ENCODE measurements around the gene ADAMTS17.

ADAMTS17 gene

DNA sequence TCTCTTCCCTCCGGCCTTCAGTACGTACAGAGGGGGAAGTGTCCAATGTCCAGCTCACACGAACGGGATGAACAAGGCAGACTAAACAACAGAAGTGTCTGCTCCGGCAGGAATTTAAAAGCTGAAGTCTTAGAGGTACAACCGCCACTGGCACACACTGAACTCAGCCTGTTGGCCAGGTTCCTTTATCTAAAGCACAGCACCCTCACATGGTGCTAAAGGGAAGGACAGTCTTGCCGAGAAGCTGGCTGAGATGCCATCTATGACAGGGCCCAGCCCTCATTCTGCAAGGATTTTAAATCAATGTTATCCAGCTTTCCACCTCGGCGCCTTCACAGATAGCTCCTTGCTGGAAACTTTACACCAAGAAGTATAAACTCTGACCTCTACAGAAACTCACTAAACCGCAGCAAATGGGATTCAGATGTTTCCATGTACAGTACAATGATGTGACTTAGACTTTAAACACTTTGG is 2.8 kb downstream of the ADAMTS17 start:
- peak; percentile 47 for DNase-seq (ENCODE audit: low read depth)

DNA sequence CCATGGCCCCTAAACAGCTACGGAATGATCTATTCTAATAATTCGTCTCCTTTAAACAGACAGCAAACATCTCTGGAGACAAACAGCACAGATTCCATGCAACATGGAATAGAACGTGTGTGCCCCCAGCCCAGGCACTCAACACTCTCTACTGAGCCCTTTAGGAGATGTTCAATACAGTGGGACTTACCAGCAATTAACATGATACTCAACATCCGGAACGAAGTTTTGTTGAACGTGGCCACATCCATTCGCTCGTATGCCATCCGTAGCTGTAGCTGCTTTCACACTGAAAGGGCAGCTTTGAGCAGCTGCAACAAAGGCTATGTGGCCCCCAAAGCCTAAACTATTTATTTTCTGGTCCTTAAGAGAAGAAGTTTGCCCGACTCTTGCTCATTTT is 3.5 kb downstream of the ADAMTS17 start:
- DNase-seq (ENCODE audit: low read depth) = no peak

DNA sequence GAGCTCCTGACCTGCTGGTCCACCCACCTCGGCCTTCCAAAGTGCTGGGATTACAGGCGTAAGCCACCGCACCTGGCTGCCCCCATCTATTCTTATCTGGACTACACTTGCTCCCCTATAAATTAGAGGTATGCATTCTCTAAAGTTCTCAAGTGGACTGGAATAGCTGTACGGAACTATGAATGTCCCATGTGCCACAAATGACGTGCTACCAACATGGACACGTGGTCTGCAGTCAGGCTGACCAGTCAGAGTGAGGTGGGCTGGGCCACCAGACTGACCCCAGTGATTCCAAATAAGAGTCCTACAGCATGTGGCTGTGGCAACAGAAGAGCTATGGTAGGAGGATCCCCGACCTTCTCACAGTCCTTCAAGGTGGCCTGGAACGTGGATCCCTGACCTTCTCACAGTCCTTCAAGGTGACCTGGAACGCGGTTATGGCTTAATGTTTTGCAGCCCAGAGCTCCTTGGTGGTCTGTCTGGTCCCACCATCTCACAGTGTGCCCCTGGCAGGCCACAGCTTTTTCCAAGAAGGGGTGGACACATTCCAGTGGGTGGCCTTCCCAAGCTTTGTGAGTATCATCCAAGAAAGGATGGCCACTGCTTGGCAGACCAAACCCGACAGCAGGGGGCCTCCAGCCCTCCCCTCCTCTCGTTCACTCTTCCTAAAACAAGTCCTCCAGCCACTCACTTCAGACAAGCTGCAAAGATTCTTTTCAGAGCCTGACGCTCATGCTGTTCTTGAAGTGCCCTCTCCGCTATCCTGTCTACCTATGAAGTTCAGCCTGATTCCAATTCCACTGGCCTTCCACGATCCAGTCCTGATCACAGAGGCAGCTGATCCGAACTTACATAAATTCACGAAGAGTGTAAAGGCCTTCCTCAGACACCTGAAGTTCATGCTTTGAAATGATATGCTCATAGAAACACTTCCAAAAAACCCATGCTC is 4.4 kb downstream of the ADAMTS17 start:
- DNase-seq (ENCODE audit: low read depth) = no peak

DNA sequence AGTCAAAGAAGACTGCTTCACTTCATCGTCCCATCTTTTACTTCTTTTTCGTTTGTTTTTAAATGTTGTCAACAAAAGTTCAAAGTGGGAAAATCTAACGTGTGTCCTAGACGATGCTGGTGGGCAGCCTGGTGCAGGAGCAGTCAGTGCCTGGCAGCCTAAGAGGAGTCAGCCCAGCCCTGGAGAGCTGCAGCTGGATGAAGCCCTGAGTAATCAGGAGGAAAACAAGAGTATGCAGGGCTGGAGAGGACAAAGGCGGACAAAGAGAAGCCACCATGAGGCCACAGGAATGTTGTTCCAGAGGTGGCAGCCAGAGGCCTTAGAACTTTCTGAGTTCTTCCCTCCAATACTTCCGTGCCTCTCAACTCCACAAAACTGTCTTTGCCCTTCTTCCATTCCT is 5.7 kb downstream of the ADAMTS17 start:
- DNase-seq (ENCODE audit: low read depth) = no peak

DNA sequence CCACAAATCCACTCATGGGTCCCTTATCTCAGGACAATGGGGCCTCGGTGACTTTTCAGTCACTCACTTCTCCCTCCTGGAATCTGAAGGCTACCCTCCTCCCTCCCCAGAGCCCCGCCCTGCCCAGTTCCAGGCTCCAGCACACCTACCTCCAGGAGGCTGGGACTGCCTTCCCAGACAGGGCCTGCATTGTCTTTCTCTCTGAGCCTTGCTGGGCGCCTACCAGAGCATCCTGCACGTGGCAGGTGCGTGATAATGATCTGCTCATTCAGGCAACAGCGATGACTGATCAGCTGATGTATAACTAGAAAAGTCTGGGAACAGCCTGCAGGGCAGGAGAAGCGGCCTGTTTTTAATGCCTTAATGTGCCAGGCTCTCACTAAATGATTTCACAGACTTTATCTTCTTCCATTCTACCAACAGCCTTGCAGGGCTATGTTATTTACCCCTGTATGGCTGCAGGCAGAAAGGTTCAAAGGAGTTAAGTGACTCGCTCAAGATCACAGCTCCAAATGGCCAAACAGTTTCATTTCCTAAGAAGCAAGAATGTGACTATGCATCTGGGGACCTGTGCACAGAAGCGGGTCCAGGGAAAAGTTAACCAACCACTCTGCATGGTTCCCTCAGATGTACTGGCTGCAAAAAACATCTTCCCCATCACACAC is 6.3 kb downstream of the ADAMTS17 start:
- DNase-seq (ENCODE audit: low read depth) = no peak

DNA sequence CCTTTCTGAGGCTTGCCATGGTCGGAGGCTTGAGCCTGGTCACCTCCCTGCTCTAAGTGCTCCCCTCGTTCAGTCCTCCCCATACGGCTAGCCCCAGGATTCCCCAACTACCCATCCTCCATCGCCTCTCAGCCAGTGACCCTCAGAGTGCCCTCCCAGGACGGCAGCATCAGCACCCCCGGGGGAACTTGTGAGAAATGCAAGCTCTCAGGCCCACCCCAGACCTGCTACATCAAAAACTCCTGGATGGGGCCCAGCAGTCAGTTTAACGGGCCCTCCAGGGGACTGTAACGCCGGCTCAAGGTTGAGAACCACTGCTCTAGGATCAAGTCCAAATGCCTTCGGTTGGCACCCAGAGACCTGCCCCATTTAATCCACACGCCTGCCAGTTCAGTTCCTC is 6.9 kb downstream of the ADAMTS17 start:
- no peak for DNase-seq (ENCODE audit: low read depth)

DNA sequence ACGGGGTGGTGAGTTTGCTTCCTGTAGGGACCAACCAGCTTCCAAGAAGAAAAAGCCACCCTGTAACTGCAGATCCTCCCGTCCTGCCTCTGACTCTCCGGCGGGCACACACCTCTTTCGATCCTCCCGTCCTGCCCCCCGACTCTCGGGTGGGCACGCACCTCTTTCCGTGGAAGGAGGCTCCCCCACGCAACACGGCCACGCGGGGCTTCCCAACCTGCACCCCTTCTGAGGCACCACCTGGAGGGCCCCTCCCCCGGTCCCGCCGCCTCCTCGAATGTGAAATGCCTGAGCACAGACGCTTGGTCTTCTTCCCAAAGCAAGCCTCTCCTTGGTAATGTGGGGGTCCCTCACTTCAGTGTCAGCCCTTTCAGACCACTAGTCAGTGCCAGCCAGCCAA is 7.3 kb downstream of the ADAMTS17 start:
- no peak for DNase-seq (ENCODE audit: low read depth)

DNA sequence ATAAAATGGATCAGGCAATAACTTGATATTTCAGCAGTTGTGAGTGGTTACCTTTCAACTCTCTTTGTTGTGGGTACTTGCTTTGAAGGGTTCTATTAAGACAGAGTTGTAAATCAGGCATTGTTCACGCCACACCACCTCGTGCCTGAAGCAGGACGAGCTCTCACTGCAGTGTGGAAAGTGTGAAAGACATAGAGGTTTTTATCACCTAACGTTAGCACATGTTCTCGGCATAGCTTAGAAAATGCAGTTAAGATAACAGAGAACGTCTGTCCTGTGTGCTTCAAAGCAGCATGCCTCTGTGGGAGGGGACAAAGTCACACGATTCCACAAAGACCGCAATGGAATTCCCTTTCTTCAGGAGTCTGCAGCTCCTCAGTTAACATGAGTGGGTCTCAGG is 7.8 kb downstream of the ADAMTS17 start:
- DNase-seq (ENCODE audit: low read depth) = no peak

DNA sequence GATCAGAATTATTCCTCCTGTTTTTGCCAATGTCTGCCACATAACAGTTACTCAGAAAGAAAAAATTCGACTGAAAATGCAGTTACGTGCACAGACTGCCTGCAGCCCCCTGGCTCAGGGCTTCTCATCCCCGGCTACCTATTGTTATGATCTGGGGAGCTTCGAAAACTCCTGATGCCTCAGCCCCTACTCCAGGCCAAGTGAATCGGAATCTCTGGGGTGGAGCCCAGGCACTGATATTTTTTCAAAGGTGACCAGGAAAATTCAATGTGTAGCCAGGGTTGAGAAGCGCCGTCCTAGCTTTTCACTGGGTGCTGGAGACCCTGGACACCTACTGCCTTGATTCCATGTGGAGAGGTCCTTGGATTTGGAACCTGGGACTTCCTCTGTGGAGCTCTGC is 8.5 kb downstream of the ADAMTS17 start:
- DNase-seq (ENCODE audit: low read depth) = no peak

DNA sequence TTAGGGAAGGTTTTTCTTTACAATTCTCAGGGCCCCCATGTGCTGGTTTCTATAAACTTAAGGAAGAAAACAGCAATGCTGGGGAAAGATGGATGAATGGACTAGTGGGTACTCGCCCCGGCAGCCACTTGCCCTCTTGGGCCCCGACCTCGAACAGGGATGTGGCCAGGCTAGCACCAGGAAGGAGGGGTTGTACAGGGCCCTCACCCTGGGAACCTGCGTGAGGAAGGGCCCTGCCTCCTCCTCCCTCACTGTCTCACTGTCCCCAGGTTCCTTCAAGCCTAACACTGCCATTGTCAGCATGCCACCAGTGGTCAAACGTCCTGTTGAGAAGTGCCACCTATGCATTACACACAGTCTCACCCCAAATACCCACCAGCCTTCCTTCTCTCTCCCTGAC is 9.1 kb downstream of the ADAMTS17 start:
- DNase-seq (ENCODE audit: low read depth) = no peak

DNA sequence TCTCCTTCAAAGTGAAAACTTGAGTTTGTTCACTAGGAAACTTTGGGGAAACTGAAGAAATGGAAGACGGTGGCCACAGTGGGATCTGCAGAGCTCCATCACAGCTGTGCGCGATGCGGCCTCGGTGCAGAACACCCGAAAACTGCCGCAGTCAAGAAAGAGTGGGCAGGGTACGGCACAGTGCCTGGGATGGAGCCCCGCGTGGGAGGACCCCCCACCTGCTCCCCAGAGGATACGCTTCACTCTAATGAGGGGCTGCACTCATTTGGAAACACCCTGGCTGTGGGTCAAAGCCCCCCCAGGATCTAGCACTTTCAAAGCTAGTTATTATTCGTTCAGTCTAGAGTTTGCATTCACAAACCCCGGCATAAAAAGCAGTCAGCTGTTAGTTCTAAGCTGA is 9.5 kb downstream of the ADAMTS17 start:
- no peak for DNase-seq (ENCODE audit: low read depth)

DNA sequence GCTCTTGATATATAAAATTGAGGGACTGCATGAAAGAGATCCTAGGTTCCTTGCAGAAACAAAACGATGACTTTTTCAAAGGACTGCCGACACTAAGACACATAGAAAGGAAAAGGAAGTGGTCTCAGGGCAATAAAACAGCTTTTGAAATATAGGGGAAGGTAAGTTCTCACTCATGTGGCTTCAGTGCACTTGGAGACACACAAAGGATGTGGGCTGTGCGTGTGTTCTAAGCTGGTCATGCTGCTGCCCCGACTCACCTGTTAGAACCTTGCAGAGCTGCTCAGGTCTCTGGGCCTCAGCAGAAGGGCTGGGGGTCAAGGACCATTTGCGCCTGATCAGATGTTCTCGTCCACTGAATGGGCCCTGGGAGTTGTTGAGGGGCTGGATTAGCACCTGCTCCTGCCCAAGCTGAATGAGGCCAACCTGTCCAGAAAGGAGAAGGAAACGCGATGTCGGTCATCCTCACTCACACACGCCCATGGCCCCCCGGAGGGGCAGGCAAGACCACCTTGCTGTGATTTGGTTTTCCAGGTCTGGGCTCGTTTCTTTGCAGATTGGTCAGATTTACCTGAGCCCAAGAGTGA is 11.1 kb downstream of the ADAMTS17 start:
- no peak for DNase-seq (ENCODE audit: low read depth)

DNA sequence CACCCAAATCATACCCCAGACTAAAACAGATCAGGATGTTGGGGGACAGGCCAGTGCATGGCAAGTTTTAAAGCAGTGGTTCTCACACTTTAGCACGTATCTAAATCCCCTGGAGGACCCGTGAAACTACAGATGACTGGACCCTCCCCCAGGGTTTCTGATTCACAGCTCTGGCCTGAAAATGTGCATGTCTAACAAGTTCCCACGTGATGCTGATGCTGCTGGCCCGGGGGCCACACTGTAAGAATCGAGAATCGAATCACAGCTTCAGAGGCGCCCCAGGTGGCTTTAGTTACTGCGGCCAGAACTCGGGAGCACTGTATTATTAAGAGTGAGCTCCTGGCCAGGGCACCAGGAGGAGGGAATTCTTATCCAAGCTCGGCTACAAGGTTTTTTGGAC is 11.6 kb downstream of the ADAMTS17 start:
- no peak for DNase-seq (ENCODE audit: low read depth)

DNA sequence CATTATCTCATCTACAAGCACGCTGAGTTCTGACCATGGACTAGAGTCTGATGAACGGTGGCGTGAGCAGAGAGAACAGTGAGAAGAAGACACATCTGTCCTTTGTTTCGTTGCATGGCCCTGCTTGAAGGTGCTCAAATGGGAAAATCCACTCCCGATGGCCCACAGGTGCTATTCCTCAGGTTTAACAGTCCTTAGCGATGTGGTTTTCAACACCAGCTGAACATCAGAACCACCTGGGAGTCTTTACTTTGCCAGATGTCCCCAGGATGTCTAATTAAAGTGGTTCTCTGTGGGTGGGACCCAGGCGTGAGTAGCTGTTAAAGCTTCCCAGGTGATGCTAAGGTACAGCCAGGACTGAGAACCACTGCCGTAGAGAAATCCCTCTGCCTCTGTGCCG is 13.0 kb downstream of the ADAMTS17 start:
- DNase-seq (ENCODE audit: low read depth) = no peak

DNA sequence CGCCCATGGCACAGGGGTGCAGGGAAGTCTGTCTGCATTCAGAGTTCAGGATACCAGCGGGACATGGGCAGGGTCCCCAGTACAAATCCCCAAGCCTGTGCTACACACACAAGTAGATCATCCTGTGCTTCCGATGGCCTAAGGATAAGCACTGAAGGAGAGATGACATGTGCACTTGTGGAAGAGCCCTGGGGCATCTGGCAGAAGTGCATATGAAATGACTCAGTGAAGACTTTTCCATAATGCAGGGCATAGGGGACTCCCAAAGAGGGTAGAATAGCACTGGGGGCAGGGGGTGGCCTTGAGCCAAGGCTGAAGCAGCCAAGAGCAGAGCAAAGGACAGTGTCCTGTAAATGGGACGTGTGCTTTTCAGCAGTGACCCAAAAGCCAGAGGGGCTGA is 22.9 kb downstream of the ADAMTS17 start:
- no peak for DNase-seq (ENCODE audit: low read depth)

DNA sequence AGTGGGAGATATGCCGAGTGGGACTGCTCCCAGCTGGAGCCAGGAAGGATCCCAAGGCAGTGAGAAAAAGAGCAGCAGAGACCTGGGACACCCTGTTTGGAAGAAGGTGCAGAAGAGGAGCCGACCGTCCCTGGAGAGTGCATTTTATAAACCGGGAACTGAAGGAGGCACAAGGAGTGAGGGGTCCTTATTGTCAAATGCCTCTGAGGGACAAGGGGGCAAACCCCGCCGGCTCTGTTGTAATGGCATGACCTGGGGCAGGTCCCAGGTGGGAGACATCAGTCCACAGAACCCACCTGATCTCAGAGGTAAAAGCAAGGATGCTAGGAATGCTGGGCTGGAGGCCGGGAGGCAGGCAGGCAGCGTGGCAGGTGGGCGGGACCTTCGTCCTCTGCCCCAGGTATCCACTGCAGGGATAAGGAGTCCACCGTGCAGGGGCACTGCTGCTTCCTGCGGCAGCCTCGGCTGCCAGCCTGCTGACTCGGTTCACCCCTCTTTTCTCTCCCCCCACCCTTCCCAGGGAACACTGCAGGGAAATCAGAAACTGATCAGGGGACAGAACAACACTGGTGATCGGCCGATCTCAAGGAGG is 26.9 kb downstream of the ADAMTS17 start:
- no peak for DNase-seq (ENCODE audit: low read depth)

DNA sequence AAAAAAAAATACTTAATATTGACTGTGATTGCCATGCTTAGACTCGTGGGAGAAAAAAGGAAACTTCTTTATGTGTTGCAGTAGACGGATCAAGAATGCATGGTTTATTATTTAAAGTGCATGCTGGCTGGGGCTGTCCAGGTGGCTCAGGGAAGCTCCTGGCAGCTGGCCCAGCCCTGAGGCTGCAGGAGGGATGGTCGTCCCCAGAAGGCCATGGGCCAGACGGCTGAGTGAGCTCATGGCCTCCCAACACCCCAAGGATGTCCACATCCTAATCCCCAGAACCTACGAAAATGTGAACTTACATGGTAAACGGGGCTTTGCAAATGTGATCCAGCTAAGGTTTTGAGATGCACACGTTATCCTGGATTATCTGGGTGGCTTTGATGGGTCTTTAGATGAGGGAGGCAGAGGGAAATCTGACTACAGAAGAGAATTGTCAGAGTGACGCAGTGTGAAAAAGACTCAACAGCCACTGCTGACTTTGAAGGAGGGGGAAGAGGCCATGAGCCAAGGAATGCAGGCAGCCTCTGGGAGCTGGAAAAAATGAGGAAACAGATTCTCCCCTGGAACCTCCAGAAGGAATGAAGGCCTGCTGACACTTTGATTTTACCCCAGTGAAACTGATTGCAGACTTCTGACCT is 29.8 kb downstream of the ADAMTS17 start:
- no peak for DNase-seq (ENCODE audit: low read depth)

DNA sequence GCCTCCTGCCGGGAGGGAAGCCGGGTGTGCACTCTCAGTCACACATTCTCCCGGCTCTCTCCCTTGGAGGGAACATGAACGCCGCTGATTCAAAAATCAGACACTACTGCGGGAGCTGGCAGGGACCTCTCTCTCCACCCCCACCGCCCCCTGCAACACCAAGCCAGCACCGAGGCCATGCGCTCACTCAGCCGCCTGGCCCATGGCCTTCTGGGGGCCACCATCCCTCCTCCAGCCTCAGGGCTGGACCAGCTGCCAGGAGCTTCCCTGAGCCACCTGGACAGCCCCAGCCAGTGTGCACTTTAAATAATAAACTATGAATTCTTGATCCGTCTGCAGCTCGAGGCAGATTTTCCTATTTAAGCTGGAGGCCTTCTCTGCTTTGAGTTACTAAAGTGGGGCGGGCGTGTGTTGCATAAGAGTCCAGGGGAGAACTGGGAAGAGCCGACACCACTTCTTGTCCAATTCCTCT is 30.6 kb downstream of the ADAMTS17 start:
- no peak for DNase-seq (ENCODE audit: low read depth)

DNA sequence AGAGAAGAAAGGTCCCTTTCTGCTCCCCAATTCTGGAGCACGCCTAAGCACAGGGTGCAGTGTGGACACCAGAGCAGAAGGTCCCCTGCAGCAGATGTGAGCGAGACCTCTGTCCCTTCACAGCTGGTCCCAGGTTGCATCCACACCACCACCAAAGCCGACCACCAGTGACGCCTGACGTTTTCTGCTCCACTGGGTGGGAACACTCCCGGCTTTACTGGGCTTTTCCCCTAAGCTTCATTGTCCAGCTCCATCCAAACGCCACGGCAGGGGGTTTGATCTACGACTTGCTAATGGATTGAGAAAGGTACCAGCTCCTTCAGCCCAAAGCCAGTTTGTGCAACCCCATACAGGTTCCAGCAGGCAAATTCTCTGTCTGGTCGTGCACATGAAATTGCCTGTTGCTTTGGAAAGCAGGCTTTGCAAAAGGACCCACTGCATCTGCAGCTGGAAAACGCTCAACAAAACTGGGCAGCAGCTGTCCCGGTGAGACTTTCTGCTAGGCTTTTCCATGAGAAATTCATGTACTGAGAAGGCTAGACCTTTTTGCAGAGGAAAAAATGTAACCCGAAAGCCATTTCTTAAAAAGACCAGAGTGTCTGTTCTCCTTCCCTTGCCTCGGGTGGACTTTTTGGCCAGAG is 31.1 kb downstream of the ADAMTS17 start:
- DNase-seq (ENCODE audit: low read depth) = no peak

DNA sequence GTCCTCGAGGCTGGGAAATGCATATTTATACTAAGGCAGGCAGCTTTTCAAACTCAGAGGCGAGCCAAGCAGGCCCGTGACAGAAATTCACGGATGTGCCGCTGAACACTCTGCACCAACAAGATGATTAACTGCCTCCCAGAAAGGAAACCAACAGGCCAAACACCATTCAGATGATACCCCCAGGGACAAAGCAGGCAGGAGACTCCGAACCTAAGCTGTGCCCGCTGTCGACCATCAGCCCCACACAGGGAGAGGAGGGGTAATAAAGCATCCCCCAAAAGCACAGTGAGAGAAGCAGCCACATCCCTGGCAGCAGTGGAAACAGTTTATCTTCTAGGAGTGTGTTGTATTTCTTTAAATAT is 31.8 kb downstream of the ADAMTS17 start:
- no peak for DNase-seq (ENCODE audit: low read depth)
